NOMO-1 treated with DMSO at 0.1 percent for 48 hours (cell line): ENCODE measurements around the gene KRT86.

Experiments used
- DNase-seq: peaks from one replicate; lab custom pipeline; 2025; ENCODE audit not compliant: unreplicated experiment; lab: John Stamatoyannopoulos, UW

The KRT86 gene

GRCh38 chr12:52354200-52354599 is 79.8 kb downstream of the KRT86 start:
- no peak for DNase-seq

- no peak for DNase-seq
Observed at GRCh38 chr12:52355176-52355575, 80.7 kb downstream of the KRT86 start.

- no peak for DNase-seq
Observed at GRCh38 chr12:52356031-52356761, 81.8 kb downstream of the KRT86 start.

- DNase-seq: no peak
Observed at GRCh38 chr12:52356762-52357580, 82.5 kb downstream of the KRT86 start.
